NCI-H748 treated with DMSO at 0.1 percent for 48 hours (cell line): Measurements from ENCODE around the gene NYAP2.

Source experiments
- DNase-seq: peaks from one replicate; lab custom pipeline; 2025; lab: John Stamatoyannopoulos, UW

The NYAP2 gene

DNA sequence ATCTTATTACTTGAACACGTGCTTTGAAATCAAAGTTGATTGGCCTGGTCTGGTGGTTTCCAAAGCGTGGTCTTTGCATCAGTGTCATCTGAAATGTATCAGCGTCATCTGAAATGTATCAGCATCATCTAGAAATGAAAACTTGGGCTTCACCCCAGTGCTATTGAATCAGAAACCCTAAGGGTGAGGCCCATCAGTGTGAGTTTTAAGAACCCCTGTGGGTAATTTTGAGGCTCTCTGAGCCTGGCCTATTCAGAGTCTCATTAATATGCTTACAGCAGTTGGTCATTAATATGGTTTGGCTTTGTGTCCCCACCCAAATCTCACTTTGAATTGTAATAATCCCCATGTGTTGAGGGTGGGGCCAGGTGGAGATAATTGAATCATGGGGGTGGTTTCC lies 85.2 kb downstream of the NYAP2 start:
- no peak for DNase-seq

DNA sequence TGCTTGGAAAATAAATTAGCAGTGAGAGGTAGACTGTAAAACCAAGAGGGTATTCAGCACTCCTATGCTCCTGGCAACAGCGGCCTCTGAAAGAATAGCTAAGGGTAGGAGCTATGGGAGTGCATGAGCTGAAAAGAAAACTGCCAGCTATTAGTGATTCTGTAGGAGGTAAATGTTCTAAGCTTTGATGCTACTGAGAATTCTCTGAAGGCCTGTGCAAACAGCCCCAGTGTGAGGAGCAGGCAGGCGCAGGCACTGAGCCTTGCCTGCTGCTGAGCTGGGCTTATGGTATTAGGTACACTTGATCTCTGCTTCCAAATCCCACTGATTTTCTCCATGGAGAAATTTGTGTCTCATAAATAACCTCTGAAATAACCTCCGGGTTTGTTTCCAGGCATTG lies 86.7 kb downstream of the NYAP2 start:
- DNase-seq = no peak

DNA sequence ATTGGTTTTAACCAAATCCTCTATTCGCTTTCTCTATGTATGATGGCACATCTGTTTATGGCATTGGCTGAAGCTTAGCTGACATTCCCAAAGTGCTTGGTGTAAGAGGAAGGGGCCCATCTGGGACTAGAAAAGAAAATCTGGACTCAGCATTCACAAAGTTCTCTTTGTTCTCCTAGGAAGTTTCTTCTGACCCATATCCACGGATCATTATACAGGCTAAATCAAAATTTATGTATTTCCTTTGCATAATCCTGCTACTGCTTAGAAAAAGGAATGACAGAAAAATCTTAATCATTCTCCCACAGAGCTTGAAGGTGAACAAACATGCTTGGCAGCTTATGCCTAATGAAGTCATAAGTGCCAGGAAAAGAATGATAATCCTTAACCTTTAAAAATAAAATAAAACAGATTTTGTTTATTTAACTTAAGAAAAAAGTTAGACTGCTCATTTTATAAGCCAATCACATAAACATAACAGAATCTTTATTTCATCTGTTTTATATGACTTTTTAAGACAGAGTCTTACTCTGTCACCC lies 88.4 kb downstream of the NYAP2 start:
- no peak for DNase-seq

DNA sequence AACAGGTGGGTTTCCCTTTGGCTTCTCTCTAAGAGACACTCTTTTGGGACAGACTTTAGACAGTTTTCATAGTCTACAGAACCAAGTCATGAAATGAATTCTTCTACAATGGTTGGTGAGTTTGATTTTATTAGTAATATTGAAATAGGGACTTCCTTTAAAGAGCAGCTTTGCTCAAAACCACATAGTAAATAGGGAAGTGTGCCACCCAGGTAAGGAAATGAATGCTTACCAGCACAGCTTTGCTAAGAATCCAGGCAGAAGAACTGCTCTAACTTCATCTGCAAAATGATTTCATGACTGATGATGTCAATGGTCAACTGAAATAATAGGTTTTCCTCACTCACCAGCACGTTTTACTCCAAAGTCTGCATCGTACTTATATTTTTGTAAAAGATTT lies 89.2 kb downstream of the NYAP2 start:
- no peak for DNase-seq

DNA sequence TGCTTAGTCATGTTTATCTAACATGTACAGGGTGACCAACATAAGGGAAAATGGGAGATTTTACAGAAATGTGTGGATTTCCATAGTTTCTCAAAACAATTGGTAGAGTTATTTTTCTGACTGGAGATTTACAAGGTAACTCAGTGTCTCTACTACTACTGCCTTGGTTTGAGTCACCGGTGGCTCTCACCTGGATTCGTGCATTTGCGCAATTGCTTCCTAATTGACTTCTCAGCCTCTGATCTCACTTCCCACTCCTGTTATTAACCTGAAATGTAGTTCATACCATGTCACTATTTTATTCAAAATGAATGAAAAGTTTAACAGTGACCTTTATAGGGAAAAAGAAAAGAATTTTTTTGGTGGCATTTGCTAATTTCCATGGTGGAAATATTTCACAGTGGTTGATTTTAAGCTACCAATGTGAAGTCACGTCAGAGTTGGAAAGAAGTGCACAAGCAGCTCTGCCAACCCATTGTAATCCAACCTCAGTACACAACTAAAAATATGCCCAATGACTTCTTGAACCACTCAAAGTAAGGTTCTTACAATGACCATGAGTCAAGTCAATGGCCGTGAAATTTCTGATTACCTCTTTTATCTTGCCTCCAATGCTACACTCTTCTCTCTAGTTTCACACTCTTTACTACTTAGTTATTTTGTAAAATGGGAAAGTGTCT lies 94.0 kb downstream of the NYAP2 start:
- no peak for DNase-seq

DNA sequence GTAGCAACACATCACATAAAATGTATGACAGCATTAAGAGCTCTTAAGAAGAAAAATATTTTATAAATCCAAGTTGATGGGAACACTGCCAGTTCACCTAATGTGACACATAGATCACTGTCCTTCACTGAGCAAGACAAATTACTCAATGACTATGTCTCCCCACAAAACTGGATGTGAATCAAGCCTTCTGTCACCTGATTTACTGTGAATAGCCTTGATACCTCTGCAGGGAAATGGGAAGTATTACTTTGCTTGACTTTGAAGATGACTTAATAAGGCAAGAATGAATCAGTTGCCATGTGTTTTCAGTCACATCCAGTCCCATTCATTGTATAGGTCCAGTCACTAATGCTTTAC lies 94.6 kb downstream of the NYAP2 start:
- no peak for DNase-seq

DNA sequence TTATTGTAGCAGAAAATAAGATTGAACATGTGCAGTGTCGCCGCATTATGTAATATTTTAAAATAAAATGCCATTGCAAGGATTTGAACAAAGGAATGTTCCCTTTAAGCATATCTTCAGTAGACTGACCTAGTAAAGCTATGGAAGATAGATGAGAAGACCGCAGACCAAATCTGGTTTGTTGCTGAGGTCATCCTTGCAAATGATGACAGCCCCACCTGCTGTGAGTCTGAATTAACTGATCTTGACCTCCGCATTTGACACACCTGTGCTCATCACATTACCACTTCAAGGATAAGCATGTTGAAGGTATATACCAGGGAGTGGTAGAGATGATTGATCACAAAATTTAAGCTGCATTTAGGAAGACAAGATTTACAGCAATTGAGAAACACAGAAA lies 96.2 kb downstream of the NYAP2 start:
- DNase-seq = no peak

DNA sequence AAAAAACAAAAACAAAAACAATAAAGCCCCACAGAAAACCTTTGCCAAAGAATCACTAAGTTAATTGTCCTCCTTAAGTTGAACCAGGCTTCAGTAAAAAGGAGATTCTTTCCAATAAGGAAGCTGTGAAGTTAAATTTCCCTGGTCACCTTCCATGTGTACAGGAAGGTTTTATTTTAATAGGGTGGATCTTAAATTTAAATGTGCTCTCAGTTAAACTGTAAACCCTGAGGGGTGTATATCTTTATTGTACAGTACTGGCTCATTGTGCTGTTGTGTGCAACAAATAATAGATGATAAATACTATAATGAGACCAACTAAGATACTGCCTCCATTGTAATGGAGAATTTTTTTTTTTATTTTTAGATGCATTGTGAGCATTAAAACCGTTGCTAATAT lies 97.1 kb downstream of the NYAP2 start:
- no peak for DNase-seq

DNA sequence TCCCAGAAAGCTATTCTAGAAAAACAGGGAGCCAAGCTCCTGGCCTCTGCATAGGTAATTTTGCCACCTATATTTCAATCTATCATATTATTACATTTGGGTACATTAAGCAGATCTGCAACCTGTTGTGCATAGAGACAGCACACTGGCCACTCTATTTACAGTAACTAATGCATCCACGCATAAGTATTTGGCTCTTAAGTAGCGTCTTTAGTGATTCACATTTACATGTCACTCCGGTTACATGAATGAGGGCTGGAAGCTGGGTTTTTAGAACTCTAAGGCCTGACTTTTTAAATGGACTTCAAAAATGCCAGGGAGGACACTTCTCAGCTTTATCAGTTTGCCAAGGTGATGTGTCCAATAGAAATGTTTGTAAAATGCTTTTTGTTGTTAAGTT lies 97.7 kb downstream of the NYAP2 start:
- no peak for DNase-seq

DNA sequence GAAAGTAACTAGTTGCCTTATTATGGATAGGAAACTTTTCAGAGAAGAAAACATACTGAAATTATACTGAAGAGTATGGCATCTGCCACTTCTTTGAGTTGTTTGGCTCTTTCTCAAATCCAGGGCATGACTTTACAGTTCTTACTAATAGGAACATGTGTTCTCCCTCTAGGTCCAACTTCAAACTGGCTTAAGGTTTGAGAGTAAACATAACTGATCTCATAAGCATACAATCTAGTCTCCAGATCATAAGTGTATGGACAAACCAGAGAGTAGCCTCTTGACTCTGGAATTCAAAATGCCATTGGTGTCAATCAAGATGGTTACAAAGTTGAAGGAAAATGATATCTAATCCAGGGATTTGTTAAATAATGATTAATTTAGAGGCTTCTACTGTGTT lies 101.5 kb downstream of the NYAP2 start:
- no peak for DNase-seq

DNA sequence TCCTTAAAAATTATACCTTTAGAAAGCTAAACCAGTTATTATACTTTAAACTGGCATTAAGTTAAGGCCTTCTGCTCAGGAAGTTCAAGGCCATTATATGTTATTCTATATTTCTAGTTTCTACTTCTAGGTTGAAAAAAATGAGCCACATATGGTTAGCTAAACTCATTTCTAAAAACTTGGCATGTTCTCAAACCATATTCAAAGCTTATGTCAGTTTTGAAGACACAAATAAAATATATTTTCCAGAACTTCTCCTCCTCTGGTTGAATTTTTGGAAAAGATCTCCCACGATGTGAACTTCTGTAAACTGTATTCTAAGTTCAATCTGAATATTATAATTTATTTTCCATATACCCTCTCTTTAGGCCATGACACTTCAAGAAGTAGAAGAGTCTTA lies 103.5 kb downstream of the NYAP2 start:
- no peak for DNase-seq

DNA sequence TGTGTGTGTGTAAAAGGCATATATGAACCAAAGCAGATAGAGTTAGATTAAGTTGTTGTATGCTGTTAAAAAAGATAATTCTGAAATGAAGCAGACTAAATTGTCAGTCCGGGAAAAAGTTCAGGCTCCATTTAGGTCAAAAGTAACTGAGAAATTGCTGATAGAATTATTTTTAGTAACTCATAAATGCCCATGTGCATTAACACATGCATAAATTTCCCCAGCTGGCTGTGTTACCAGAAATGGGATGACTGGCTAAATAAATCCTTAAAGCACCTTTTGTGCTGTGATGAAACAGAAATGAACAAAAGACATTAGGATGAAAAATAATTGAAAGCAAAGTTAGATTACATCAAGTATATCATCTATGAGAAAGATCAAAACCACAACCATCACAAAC lies 111.3 kb downstream of the NYAP2 start:
- DNase-seq = no peak

DNA sequence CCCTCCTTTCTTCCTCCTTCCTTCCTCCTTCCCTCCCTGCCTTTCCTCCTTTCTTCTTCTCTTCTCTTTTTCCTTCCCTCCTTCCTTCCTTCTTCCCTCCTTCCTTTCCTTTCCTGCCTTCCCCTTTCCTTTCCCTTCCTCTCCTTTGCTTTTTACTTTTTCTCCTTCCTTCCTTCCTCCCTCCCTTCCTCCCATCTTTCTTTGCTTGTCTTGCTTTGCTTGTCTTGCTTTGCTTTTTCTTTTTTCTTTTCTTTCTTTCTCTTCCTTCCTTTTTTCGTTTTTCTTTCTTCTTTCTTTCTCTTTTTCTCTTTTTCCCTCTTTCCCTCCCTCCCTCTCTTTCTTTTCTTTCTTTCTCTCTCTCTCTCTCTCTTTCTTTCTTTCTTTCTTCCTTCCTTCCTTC lies 113.0 kb downstream of the NYAP2 start:
- DNase-seq = no peak

DNA sequence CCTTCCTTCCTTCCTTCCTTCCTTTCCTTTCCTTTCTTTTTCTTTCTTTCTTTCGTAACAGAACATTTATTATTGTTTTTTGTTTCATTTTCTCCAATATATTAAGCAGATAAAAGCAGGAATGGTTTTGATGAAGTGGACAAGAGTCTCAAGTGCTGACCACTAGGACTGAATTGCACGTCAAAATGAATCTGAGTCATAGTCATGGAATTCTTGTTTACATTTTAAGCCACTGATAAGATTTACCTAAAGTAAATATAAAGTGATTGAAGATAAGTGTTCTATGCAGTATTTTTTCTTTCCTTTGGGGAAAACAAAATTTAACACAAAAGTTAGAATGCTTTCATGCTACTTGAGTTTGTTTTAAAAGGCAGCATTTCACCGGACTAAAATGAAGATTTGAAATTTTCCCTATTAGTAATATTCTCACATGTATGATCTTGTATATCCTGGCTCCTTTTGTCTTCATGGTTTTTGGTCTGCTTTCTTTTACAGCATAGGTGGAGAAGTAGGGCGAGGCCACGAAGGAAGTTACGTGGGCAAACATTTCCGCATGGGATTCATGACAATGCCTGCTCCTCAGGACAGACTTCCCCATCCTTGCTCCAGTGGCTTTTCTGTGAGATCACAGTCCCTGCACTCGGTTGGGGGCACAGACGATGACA lies 113.5 kb downstream of the NYAP2 start:
- no peak for DNase-seq

DNA sequence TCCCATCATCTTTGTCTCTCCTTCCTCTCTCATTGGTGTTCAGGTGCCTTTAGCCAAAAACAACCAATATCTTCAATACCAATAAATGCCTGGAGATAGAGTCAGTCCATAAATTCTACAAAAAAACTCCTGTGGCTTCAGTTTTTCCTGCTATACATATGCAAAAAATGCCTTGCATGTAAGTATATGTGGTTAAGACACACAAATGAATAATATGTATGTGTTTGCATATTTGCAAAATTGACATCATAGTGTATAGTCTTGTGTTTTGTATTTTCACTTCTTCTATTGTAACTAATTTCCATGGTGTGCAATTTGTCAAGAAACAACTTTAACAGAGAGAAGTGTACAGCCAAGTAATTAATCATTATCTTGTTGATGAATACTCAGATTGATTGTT lies 115.5 kb downstream of the NYAP2 start:
- no peak for DNase-seq

DNA sequence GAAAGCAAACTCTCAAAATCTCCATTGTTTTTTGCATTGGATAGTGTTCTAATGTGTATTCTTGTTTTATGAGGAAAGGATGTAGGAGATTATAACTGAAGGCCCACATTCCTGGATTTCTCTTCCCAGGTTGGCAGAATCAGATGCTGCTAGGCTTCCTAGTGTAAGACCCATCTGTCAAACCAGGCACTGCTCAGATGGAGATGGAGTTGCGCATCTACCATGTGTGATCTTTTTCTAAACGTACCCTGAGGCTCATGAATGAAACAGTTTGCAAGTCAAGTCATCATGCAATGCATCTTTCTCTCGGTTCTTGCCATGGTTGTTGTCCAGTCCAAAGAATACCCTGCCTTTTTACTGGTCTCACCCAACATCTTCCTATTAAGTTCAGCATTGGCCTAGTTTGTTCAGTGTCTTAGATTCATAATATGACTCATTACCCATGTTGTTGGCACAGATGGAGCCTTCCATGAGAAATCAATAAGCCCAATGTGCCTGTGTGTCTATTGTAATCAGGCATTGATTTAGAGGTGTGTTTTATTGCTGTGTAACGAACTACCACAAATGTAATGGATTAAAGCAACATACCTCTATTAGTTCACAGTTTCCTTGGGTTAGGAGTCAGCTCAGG lies 127.4 kb downstream of the NYAP2 start:
- DNase-seq = no peak

DNA sequence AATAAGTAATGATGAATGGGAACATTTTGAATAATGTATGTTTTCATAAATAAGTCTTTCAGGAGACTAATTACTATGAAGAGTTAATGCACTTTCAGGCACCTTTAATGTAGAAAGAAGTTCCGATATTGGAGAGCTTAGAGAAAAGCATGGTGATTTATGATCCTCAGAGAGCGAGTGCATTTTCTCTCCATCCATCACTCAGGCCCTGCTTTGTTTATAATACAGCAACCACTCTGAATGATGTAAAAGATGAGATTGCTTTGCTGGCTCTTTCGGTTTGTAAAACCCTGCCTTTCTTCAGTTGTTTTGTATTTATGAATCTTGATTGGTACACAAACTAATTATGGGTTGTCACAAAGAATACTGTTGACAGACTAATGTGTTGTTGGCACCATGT lies 132.0 kb downstream of the NYAP2 start:
- DNase-seq = no peak

DNA sequence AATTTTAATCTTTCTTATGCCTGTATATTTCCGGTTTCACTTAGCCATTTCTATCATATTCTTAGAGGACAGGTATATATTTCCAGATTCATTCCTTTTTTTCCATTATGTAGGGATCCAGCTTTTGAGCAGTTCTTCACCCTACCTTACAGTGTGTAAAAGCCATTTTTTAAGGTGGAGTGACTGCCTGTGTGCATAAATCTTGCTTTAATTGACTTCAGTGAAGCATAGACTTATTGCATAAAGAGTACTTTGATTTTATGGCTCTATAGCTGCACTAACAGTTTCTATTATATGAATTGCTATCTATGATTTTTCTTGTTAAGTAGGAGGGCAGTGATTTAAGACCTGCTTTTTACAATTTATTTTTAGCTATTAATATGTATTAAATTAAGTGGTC lies 132.6 kb downstream of the NYAP2 start:
- DNase-seq = no peak

DNA sequence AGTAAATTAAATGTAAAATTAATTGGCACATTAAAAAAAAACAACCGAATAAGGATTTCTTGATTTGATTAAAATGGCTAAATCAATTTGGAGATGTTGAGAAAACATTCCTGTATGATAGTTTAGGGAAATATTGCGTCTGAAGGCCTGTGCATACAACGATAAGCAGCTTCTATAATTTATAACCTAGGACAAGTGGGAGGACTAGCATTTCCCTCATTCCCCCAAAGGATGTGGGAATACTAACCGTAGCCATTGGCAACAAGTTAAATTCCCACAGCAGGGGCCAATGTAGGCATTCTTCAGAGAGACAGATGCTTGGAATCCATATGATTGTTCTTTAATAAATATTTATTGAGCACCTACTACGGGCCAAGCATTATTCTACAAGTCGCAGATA lies 134.5 kb downstream of the NYAP2 start:
- no peak for DNase-seq

DNA sequence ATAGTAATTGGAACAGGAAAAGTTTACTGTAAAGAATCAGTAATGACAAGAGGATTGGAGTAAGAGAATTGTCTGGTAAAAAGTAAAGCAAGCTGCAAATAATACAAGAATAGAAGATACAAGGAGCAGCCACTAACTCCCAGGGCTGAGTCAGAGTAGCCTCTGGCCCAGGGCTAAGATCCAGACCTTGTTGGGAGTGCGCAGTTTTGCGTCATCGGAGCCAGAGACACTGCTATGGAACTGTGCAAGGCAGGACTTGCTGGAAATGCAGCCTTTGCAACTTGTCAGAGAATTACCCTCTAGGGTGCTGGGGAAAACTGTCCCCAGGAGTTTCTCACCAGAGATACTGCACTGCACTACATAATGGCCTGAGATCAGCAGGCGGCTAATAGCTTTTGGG lies 135.2 kb downstream of the NYAP2 start:
- no peak for DNase-seq

DNA sequence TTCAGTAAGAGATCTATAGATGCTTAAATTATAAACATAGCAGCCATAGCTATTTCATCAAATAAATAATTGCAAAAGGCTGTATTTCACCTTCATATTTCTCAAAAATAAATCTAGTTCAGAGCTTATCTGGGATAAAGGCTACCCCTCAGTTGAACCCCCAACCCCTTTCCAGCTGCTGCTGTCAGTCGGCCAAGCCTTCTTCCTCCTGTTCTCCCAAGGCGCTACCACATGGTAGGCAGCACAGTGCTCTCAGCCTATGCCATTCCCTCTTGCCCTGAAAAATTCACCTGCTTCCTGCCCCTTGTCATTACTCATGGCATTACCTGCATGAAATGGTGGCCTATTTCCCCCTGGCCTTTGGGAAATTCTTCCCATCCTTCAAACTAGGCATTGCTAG lies 136.5 kb downstream of the NYAP2 start:
- DNase-seq = no peak

DNA sequence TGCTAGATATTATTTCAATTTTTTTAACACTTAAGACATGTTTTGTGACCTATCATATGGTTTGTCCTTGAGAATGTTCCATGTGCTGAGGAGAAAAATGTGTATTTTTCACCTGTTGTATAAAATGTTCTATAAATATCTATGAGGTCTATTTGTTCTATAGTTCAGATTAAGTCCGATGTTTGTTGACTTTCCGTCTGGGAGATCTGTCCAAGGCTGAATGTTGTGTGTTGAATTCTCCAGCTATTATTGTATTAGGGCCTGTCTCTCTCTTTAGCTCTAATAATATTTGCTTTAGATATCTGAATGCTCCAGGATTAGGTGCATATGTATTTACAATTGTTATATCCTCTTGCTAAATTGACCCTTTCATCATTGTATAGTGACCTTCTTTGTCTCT lies 144.1 kb downstream of the NYAP2 start:
- DNase-seq = no peak

DNA sequence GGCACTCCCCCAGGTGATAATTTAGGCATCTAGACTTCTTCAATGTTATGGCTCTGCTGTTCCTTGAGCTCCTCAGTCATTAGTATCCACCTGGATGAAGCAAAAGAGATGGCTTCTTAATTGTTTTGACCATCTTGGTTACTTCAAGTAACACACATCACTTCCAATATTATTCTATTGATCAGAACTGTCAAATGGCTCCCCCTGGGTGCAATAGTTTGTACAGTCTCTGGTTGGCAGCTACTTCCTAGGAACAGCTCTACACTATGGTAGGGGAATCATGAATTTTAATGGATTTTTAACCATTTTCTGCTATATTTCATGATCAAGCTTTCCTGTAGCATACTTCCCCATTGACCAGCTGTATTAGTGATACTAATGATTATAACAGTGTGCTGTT lies 157.0 kb downstream of the NYAP2 start:
- DNase-seq = no peak
